Stimulated activated naive B cell treated with anti-CD40 and anti-IgM and Interleukin-4, amounts not matched to agents 10 μg/mL and 1 μg/mL and 100 μg/mL, for 72 hours (primary cell): ENCODE data around the gene DAZL.
A peak's percentile ranks its signal among the peaks of the same experiment; 100 is the strongest.

Source experiments
- ATAC-seq, 2 donors: fragments of 150-1000 bp; cut with Tn5 transposase; replicated peaks; 2 replicates each; pipeline ENCODE4 v1.10.0; 2021; ENCODE audit warnings: moderate library complexity in 1 of 2
- DNase-seq: peaks from one replicate; pipeline ENCODE4 v3.0.0; 2021
- H3K27ac Mint-ChIP-seq: one replicate; pipeline ENCODE4 v1.8.0; 2022; ENCODE audit warnings: mild to moderate bottlenecking, mixed read lengths
- H3K27me3 Mint-ChIP-seq, 2 donors: one replicate each; pipeline ENCODE4 v1.8.0; 2022; ENCODE audit warnings: mixed read lengths in 2 of 2
- H3K36me3 Mint-ChIP-seq, 2 donors: one replicate each; pipeline ENCODE4 v1.8.0; 2022; ENCODE audit warnings: mixed read lengths in 2 of 2, mild to moderate bottlenecking in 1 of 2
- H3K4me1 Mint-ChIP-seq, 2 donors: one replicate each; pipeline ENCODE4 v1.8.0; 2022; ENCODE audit warnings: mixed read lengths in 2 of 2, mild to moderate bottlenecking in 1 of 2
- H3K4me3 Mint-ChIP-seq, 2 donors: one replicate each; pipeline ENCODE4 v1.8.0; 2022; ENCODE audit warnings: mild to moderate bottlenecking in 2 of 2, mixed read lengths in 2 of 2, moderate library complexity in 1 of 2
- H3K9me3 Mint-ChIP-seq, 2 donors: one replicate each; pipeline ENCODE4 v1.8.0; 2022; ENCODE audit warnings: mixed read lengths in 2 of 2, mild to moderate bottlenecking in 1 of 2

Gene DAZL

GRCh38 chr3:16570113-16570512, 35.1 kb downstream of the DAZL start:
- ATAC-seq = no peak
- no peaks in the 10 kb centered on the region for H3K4me1 Mint-ChIP-seq
- H3K4me3 Mint-ChIP-seq = no peak overlapping the region
- H3K9me3 Mint-ChIP-seq = peaks cover 4 to 6% of the 10 kb centered on the region in 2 donors
- H3K36me3 Mint-ChIP-seq = peaks cover 0 to 3% of the 10 kb centered on the region in 2 donors
- H3K27me3 Mint-ChIP-seq = peaks cover 0 to 5% of the 10 kb centered on the region in 2 donors
- no peak for DNase-seq
- H3K27ac Mint-ChIP-seq = no peak overlapping the region

- H3K27me3 Mint-ChIP-seq = peaks cover 0 to 5% of the 10 kb centered on the region in 2 donors
- ATAC-seq (no peak), DNase-seq (no peak)
- H3K9me3 Mint-ChIP-seq = peaks cover 4 to 6% of the 10 kb centered on the region in 2 donors
- peaks cover 0 to 3% of the 10 kb centered on the region in 2 donors for H3K36me3 Mint-ChIP-seq
- no peak overlapping the region for H3K4me3 Mint-ChIP-seq
- no peaks in the 10 kb centered on the region for H3K4me1 Mint-ChIP-seq
- H3K27ac Mint-ChIP-seq = no peak overlapping the region
Observed at GRCh38 chr3:16568532-16568931, 36.7 kb downstream of the DAZL start.

- DNase-seq (no peak), ATAC-seq (no peak)
- Mint-ChIP-seq H3K36me3 (peaks cover 0 to 3% of the 10 kb centered on the region in 2 donors), H3K27ac (no peak overlapping the region), H3K4me3 (no peak overlapping the region), H3K9me3 (peaks cover 4 to 6% of the 10 kb centered on the region in 2 donors), H3K4me1 (no peaks in the 10 kb centered on the region), H3K27me3 (peaks cover 0 to 5% of the 10 kb centered on the region in 2 donors)
Observed at GRCh38 chr3:16568115-16568514, 37.1 kb downstream of the DAZL start.

- H3K4me1 Mint-ChIP-seq = no peaks in the 10 kb centered on the region
- H3K9me3 Mint-ChIP-seq = no peaks in the 10 kb centered on the region
- H3K4me3 Mint-ChIP-seq = no peak overlapping the region
- H3K27ac Mint-ChIP-seq = no peak overlapping the region
- H3K27me3 Mint-ChIP-seq = no peaks in the 10 kb centered on the region
- DNase-seq (no peak), ATAC-seq (no peak)
- no peaks in the 10 kb centered on the region for H3K36me3 Mint-ChIP-seq
Observed at GRCh38 chr3:16559653-16560365, 45.4 kb downstream of the DAZL start.

GRCh38 chr3:16554126-16554525, 51.1 kb downstream of the DAZL start:
- ATAC-seq (no peak), DNase-seq (no peak)
- Mint-ChIP-seq H3K27ac (no peak overlapping the region), H3K9me3 (no peaks in the 10 kb centered on the region), H3K4me1 (peaks cover 6 to 13% of the 10 kb centered on the region in 2 donors), H3K4me3 (no peak overlapping the region), H3K27me3 (peaks cover 4 to 10% of the 10 kb centered on the region in 2 donors), H3K36me3 (no peaks in the 10 kb centered on the region)

- Mint-ChIP-seq H3K27ac (no peak overlapping the region), H3K4me1 (peaks cover 13 to 27% of the 10 kb centered on the region in 2 donors), H3K9me3 (peaks cover 0 to 4% of the 10 kb centered on the region in 2 donors), H3K36me3 (peaks cover 2 to 7% of the 10 kb centered on the region in 2 donors), H3K4me3 (no peak overlapping the region), H3K27me3 (peaks cover 4 to 10% of the 10 kb centered on the region in 2 donors)
- DNase-seq = no peak
- no peak for ATAC-seq
Observed at GRCh38 chr3:16552757-16553156, 52.5 kb downstream of the DAZL start.

GRCh38 chr3:16551342-16551976, 53.8 kb downstream of the DAZL start:
- Mint-ChIP-seq H3K27ac (peak overlapping the region; percentile 84), H3K36me3 (peaks cover 3 to 8% of the 10 kb centered on the region in 2 donors), H3K9me3 (peaks cover 0 to 4% of the 10 kb centered on the region in 2 donors), H3K4me3 (no peak overlapping the region), H3K4me1 (peaks cover 22 to 40% of the 10 kb centered on the region in 2 donors), H3K27me3 (peaks cover 4 to 10% of the 10 kb centered on the region in 2 donors)
- peak; percentile 3 to 4 for ATAC-seq
- no peak for DNase-seq

- ATAC-seq = peak; percentile 97 to 98
- H3K4me1 Mint-ChIP-seq = peaks cover 24 to 42% of the 10 kb centered on the region in 2 donors
- H3K9me3 Mint-ChIP-seq = peaks cover 0 to 4% of the 10 kb centered on the region in 2 donors
- peak overlapping the region in 1 of 2 donors; percentile 30 for H3K4me3 Mint-ChIP-seq
- peak; percentile 80 for DNase-seq
- peak overlapping the region; percentile 84 for H3K27ac Mint-ChIP-seq
- H3K27me3 Mint-ChIP-seq = peaks cover 4 to 10% of the 10 kb centered on the region in 2 donors
- peaks cover 3 to 8% of the 10 kb centered on the region in 2 donors for H3K36me3 Mint-ChIP-seq
Observed at GRCh38 chr3:16550676-16551341, 54.4 kb downstream of the DAZL start.

GRCh38 chr3:16550305-16550675, 54.9 kb downstream of the DAZL start:
- Mint-ChIP-seq H3K27me3 (peaks cover 4 to 10% of the 10 kb centered on the region in 2 donors), H3K27ac (peak overlapping the region; percentile 84), H3K9me3 (peaks cover 0 to 4% of the 10 kb centered on the region in 2 donors), H3K4me1 (peaks cover 26 to 47% of the 10 kb centered on the region in 2 donors), H3K4me3 (peak overlapping the region in 1 of 2 donors; percentile 30), H3K36me3 (peaks cover 3 to 8% of the 10 kb centered on the region in 2 donors)
- DNase-seq = no peak
- ATAC-seq = peak in 1 of 2 donors; percentile 7

- peaks cover 8 to 10% of the 10 kb centered on the region in 2 donors for H3K27me3 Mint-ChIP-seq
- ATAC-seq (no peak), DNase-seq (no peak)
- H3K4me3 Mint-ChIP-seq = no peak overlapping the region
- peak overlapping the region; percentile 47 for H3K27ac Mint-ChIP-seq
- H3K36me3 Mint-ChIP-seq = peaks cover 3 to 8% of the 10 kb centered on the region in 2 donors
- H3K9me3 Mint-ChIP-seq = peaks cover 0 to 4% of the 10 kb centered on the region in 2 donors
- H3K4me1 Mint-ChIP-seq = peaks cover 31 to 55% of the 10 kb centered on the region in 2 donors
Observed at GRCh38 chr3:16548721-16549120, 56.5 kb downstream of the DAZL start.

- ATAC-seq = no peak
- Mint-ChIP-seq H3K27ac (peak overlapping the region; percentile 56), H3K4me1 (peaks cover 31 to 59% of the 10 kb centered on the region in 2 donors), H3K27me3 (peaks cover 7 to 9% of the 10 kb centered on the region in 2 donors), H3K4me3 (no peak overlapping the region), H3K36me3 (peaks cover 3 to 8% of the 10 kb centered on the region in 2 donors), H3K9me3 (peaks cover 0 to 4% of the 10 kb centered on the region in 2 donors)
- no peak for DNase-seq
Observed at GRCh38 chr3:16547561-16548357, 57.5 kb downstream of the DAZL start.

- H3K4me1 Mint-ChIP-seq = peaks cover 31 to 59% of the 10 kb centered on the region in 2 donors
- H3K27ac Mint-ChIP-seq = peak overlapping the region; percentile 56
- DNase-seq = no peak
- ATAC-seq = peak; percentile 18 to 39
- H3K4me3 Mint-ChIP-seq = no peak overlapping the region
- H3K9me3 Mint-ChIP-seq = peaks cover 0 to 4% of the 10 kb centered on the region in 2 donors
- H3K36me3 Mint-ChIP-seq = peaks cover 3 to 8% of the 10 kb centered on the region in 2 donors
- peaks cover 4 to 5% of the 10 kb centered on the region in 2 donors for H3K27me3 Mint-ChIP-seq
Observed at GRCh38 chr3:16546186-16547010, 58.8 kb downstream of the DAZL start.
